Ishikawa (cell line): Measurements from ENCODE around the gene COX5B.

Experiments used
- CEBPB ChIP-seq: IDR thresholded peaks from 2 replicates; pipeline ENCODE4 v1.6.1; 2012
- CREB1 ChIP-seq: IDR thresholded peaks from 2 replicates; pipeline ENCODE4 v1.6.1; 2012; ENCODE audit warnings: low read depth
- EGR1 ChIP-seq: IDR thresholded peaks from 2 replicates; pipeline ENCODE4 v1.6.1; 2012
- EP300 ChIP-seq: IDR thresholded peaks from 2 replicates; pipeline ENCODE4 v1.6.1; 2012; ENCODE audit warnings: borderline replicate concordance
- FOXM1 ChIP-seq: IDR thresholded peaks from 2 replicates; pipeline ENCODE4 v1.6.1; 2012; ENCODE audit warnings: low read depth, borderline replicate concordance
- NFIC ChIP-seq: IDR thresholded peaks from 2 replicates; pipeline ENCODE4 v1.6.1; 2012
- RAD21 ChIP-seq: IDR thresholded peaks from 2 replicates; pipeline ENCODE4 v1.6.1; 2012; ENCODE audit warnings: low read depth
- TAF1 ChIP-seq: IDR thresholded peaks from 2 replicates; pipeline ENCODE4 v1.6.1; 2012; ENCODE audit warnings: low read depth, mild to moderate bottlenecking
- YY1 ChIP-seq: IDR thresholded peaks from 2 replicates; pipeline ENCODE4 v1.6.1; 2012; ENCODE audit warnings: low read depth

GRCh38 chr2:97651114-97651513, 5.3 kb downstream of the COX5B start:
- no peak for TF ChIP-seq TAF1
- TF ChIP-seq FOXM1, result no peak
- TF ChIP-seq EGR1, result no peak
- TF ChIP-seq NFIC, result no peak
- no peak for TF ChIP-seq EP300
- TF ChIP-seq YY1, result no peak
- no peak for TF ChIP-seq RAD21
- TF ChIP-seq CEBPB, result no peak
- no peak for TF ChIP-seq CREB1
